ENCODE results near the gene TREX2. TPM values are rescaled to one million over a fixed set of nuclear protein-coding genes. Genes with fewer than 3 reads are reported as not detected.

Gene TREX2
- total and polyA plus RNA-seq, 2 donors (not counting 1 experiment from before 2014, with no cell fraction given) = 3.3 to 3.8 TPM

DNA sequence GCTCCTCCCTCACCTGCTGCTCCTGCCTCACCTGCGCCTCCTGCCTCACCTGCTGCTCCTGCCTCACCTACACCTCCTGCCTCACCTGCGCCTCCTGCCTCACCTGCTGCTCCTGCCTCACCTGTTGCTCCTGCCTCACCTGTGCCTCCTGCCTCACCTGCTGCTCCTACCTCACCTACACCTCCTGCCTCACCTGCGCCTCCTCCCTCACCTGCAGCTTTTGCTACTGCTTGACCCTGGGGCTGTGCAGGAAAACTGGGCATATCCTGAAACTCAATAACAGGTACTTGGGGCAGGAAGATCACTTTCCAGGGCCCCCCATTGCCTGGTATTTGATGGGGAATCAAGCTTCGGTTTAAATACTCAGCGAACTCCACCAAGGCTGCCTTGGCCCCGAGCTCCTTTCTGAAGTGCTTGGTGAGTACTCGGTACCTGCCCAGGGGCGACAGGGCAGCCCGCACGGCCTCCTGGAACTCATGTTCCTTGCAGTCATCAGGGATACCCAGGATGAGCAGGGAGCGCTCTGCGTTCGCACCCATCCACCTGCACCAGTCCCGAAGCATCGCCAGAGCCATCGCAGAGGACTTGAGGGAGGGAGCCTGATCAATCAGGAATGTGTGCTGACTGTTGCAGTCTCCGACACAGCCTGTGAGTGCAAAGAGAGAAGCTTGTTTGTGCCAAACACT lies 47.4 kb downstream of the TREX2 start:
- Histone ChIP-seq H3K36me3 (replicated peaks in 1 of 2; ENCODE audit: control extremely low read depth in 1 of 2, control insufficient read depth in 1 of 2, extremely low read depth in 1 of 2, insufficient read depth in 2 of 2, low read length in 1 of 2) (no peaks in the 10 kb centered on the region), H3K9ac (ENCODE audit: low read length) (no peak overlapping the region), H4K20me1 (ENCODE audit: control insufficient read depth, insufficient read depth, low read length, poor library complexity, severe bottlenecking) (no peaks in the 10 kb centered on the region), H3K27me3 (replicated peaks in 1 of 4; ENCODE audit: control extremely low read depth in 1 of 4, control insufficient read depth in 3 of 4, insufficient read depth in 4 of 4, low read length in 3 of 4) (no peaks in the 10 kb centered on the region), H3K27ac (ENCODE audit: low read length in 2 of 2) (no peak overlapping the region), H2AFZ (ENCODE audit: insufficient read depth, low read depth, low read length, poor library complexity, severe bottlenecking) (no peak overlapping the region), H3K4me2 (replicated peaks; ENCODE audit: low read depth, low read length, poor library complexity, severe bottlenecking) (no peak overlapping the region), H3K4me1 (ENCODE audit: control insufficient read depth in 2 of 2, insufficient read depth in 2 of 2, low read length in 2 of 2) (peaks cover 0 to 6% of the 10 kb centered on the region in 2 donors), H3K9me3 (ENCODE audit: control extremely low read depth in 1 of 3, control insufficient read depth in 2 of 3, insufficient read depth in 1 of 3, low read length in 2 of 3) (peaks cover 0 to 3% (median 0%) of the 10 kb centered on the region in 3 donors), H3K79me2 (ENCODE audit: control insufficient read depth, insufficient read depth, low read length) (no peaks in the 10 kb centered on the region), H3K4me3 (ENCODE audit: control extremely low read depth in 1 of 5, extremely low read depth in 1 of 5, insufficient read depth in 1 of 5, low read depth in 2 of 5, low read length in 4 of 5) (no peak overlapping the region)
- WGBS (ENCODE audit: insufficient coverage) = 97% methylated on average over 14 of the region's 17 CpGs
- ATAC-seq (ENCODE audit: low read depth) (no peak), DNase-seq (no peak)
- intact Hi-C loops (cut with micrococcal nuclease) = no loop called here
- Mint-ChIP-seq H3K27ac (no peak overlapping the region), H3K4me1 (peaks cover 3% of the 10 kb centered on the region), H3K9me3 (ENCODE audit: insufficient read depth) (no peaks in the 10 kb centered on the region), H3K27me3 (no peaks in the 10 kb centered on the region), H3K4me3 (no peak overlapping the region)
- CTCF ChIA-PET = no interaction called here
- POLR2A ChIA-PET = no interaction called here
- TF ChIP-seq EZH2 (IDR thresholded peaks at IDR 0.05; ENCODE audit: borderline replicate concordance, insufficient read depth, low read depth, low read length, poor library complexity, severe bottlenecking) = no peak
- TF ChIP-seq, protein P1, sequence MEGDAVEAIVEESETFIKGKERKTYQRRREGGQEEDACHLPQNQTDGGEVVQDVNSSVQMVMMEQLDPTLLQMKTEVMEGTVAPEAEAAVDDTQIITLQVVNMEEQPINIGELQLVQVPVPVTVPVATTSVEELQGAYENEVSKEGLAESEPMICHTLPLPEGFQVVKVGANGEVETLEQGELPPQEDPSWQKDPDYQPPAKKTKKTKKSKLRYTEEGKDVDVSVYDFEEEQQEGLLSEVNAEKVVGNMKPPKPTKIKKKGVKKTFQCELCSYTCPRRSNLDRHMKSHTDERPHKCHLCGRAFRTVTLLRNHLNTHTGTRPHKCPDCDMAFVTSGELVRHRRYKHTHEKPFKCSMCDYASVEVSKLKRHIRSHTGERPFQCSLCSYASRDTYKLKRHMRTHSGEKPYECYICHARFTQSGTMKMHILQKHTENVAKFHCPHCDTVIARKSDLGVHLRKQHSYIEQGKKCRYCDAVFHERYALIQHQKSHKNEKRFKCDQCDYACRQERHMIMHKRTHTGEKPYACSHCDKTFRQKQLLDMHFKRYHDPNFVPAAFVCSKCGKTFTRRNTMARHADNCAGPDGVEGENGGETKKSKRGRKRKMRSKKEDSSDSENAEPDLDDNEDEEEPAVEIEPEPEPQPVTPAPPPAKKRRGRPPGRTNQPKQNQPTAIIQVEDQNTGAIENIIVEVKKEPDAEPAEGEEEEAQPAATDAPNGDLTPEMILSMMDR (IDR thresholded peaks at IDR 0.05) = no peak

DNA sequence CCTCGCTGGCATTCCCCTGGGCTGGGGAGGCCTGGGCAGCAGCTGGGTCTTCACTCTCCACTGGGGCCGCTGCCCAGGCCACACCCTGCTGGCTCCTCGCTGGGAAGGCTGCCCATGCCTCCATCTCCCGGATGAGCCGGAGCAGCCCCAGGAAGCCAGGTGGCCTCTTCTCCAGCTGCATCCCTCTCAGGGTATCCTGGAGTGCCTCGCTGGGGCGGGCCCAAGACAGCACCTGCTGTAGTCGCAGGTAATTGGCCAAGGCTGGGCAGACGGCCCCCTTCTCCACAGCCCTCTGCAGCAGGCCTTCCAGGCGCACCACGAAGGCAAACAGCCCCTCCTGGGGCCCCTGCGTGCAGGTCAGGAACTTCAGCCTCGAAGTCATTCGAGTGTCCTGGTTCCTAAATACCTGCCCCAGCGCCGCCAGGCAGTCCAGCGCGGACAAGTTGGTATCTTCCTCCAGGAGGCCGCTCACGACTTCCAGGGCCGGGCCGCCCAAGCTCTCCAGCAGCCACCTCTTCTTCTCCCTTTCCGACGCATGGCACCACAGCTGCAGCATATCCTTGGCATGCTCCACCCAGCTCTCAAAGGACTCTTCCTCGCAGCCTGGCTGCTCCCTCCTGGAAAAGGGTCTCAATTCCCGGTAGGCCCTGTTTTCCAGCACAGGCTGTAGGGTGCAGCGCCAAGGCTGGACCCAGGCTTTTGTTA lies 48.4 kb downstream of the TREX2 start:
- Histone ChIP-seq H3K79me2 (ENCODE audit: control insufficient read depth, insufficient read depth, low read length) (no peaks in the 10 kb centered on the region), H3K9ac (ENCODE audit: low read length) (no peak overlapping the region), H3K27me3 (replicated peaks in 1 of 4; ENCODE audit: control extremely low read depth in 1 of 4, control insufficient read depth in 3 of 4, insufficient read depth in 4 of 4, low read length in 3 of 4) (no peaks in the 10 kb centered on the region), H3K36me3 (replicated peaks in 1 of 2; ENCODE audit: control extremely low read depth in 1 of 2, control insufficient read depth in 1 of 2, extremely low read depth in 1 of 2, insufficient read depth in 2 of 2, low read length in 1 of 2) (no peaks in the 10 kb centered on the region), H2AFZ (ENCODE audit: insufficient read depth, low read depth, low read length, poor library complexity, severe bottlenecking) (no peak overlapping the region), H3K4me3 (ENCODE audit: control extremely low read depth in 1 of 5, extremely low read depth in 1 of 5, insufficient read depth in 1 of 5, low read depth in 2 of 5, low read length in 4 of 5) (no peak overlapping the region), H3K9me3 (ENCODE audit: control extremely low read depth in 1 of 3, control insufficient read depth in 2 of 3, insufficient read depth in 1 of 3, low read length in 2 of 3) (peaks cover 0 to 3% (median 0%) of the 10 kb centered on the region in 3 donors), H3K27ac (ENCODE audit: low read length in 2 of 2) (no peak overlapping the region), H3K4me1 (ENCODE audit: control insufficient read depth in 2 of 2, insufficient read depth in 2 of 2, low read length in 2 of 2) (peaks cover 0 to 6% of the 10 kb centered on the region in 2 donors), H3K4me2 (replicated peaks; ENCODE audit: low read depth, low read length, poor library complexity, severe bottlenecking) (no peak overlapping the region), H4K20me1 (ENCODE audit: control insufficient read depth, insufficient read depth, low read length, poor library complexity, severe bottlenecking) (no peaks in the 10 kb centered on the region)
- CTCF ChIA-PET = no interaction called here
- DNase-seq (no peak), ATAC-seq (ENCODE audit: low read depth) (no peak)
- Mint-ChIP-seq H3K4me1 (peaks cover 3% of the 10 kb centered on the region), H3K4me3 (no peak overlapping the region), H3K9me3 (ENCODE audit: insufficient read depth) (no peaks in the 10 kb centered on the region), H3K27me3 (no peaks in the 10 kb centered on the region), H3K27ac (no peak overlapping the region)
- intact Hi-C loops (cut with micrococcal nuclease) = no loop called here
- POLR2A ChIA-PET = no interaction called here
- 97% methylated on average over 26 of the region's 27 CpGs for WGBS (ENCODE audit: insufficient coverage)
- TF ChIP-seq, protein P1 (IDR thresholded peaks at IDR 0.05) = no peak
- TF ChIP-seq EZH2 (IDR thresholded peaks at IDR 0.05; ENCODE audit: borderline replicate concordance, insufficient read depth, low read depth, low read length, poor library complexity, severe bottlenecking) = no peak
